Heart left ventricle (tissue), 13 donors: ENCODE measurements around the gene KCTD7.

ENCODE experiments used
- POLR2A ChIP-seq, 2 donors: fragments of 450-650 bp; IDR thresholded peaks; one replicate each; pipeline ENCODE4 v1.6.1; 2017; ENCODE audit warnings: antibody characterized with exemption in 2 of 2, mild to moderate bottlenecking in 2 of 2, moderate library complexity in 2 of 2
- TF ChIP-seq, protein P1 (sequence below), 12 donors: fragments of 200-600 bp; sonication (generic) in 4 of 12; IDR thresholded peaks; one replicate each; pipeline versions ENCODE4 v1.5.0 to v1.8.0; 2018 to 2022; ENCODE audit warnings: antibody characterized with exemption in 12 of 12, mild to moderate bottlenecking in 5 of 12
- donor health status: ischemic (EF 13 %, LVEDD 7.1; RV severe dilation, severe dysfunction).
- donor health status: DM: no; HTN: yes; CAD: no.
- donor health status: DM: no; HTN: no; CAD: no.
- donor health status: ischemic (EF 25% LVEDD 6.9; RV normal size, moderate dysfunction).
- donor health status: ischemic (EF 25% LVEDD 5.7; RV mildly dilated, moderate dysfunction).
- donor health status: ischemic (EF 35%, LVEDD 5.7; RV mildly dilated, moderate dysfunction).
- donor health status: nonischemic (EF 11% LVEDD 7.7; RV severe dilation, severe dysfunction).
- donor health status: DM: yes; HTN: yes; CAD: no.
- donor health status: PGD.
- donor health status: ischemic (EF 29% LVEDD 5.4; RV normal size, mild dysfunction).
- donor health status: nonischemic (EF 23%, LVEDD 6.1; RV moderate dilation, normal function).

DNA sequence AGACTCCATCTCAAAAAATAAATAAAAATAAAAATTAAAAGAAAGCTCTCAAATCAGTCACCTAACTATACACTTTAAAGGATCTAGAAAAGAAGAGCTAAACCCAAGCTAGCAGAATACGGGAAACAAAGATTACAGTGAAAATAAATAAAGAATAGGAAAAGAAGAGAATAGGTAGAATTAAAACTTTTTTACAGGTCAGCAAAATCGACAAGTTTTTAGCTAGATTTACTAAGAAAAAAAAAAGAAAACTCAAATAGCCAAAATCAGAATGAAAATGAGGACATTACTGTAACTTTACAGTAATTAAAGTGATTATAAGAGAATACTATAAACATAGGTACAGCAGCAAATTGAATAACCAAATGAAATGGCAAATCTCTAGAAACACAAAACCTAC lies 60.4 kb downstream of the KCTD7 start:
- TF ChIP-seq, protein P1, sequence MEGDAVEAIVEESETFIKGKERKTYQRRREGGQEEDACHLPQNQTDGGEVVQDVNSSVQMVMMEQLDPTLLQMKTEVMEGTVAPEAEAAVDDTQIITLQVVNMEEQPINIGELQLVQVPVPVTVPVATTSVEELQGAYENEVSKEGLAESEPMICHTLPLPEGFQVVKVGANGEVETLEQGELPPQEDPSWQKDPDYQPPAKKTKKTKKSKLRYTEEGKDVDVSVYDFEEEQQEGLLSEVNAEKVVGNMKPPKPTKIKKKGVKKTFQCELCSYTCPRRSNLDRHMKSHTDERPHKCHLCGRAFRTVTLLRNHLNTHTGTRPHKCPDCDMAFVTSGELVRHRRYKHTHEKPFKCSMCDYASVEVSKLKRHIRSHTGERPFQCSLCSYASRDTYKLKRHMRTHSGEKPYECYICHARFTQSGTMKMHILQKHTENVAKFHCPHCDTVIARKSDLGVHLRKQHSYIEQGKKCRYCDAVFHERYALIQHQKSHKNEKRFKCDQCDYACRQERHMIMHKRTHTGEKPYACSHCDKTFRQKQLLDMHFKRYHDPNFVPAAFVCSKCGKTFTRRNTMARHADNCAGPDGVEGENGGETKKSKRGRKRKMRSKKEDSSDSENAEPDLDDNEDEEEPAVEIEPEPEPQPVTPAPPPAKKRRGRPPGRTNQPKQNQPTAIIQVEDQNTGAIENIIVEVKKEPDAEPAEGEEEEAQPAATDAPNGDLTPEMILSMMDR (IDR thresholded peaks at IDR 0.05), result no peak
- TF ChIP-seq POLR2A (IDR thresholded peaks at IDR 0.05), result no peak
